HG02885 (cell line): Measurements from ENCODE around the gene TMEM235.

Experiments used
- ATAC-seq: cut with Tn5 transposase; IDR thresholded peaks from one replicate; pipeline ENCODE4 v1.9.1; 2021; ENCODE audit warnings: mild to moderate bottlenecking; ENCODE audit not compliant: unreplicated experiment, poor library complexity

Gene TMEM235

GRCh38 chr17:78268191-78268874 is 36.9 kb downstream of the TMEM235 start:
- no peak for ATAC-seq

- no peak for ATAC-seq
These were observed 37.8 kb downstream of the TMEM235 start for GRCh38 chr17:78268951-78269905.

- ATAC-seq = no peak
These were observed 38.5 kb downstream of the TMEM235 start for GRCh38 chr17:78269955-78270381.

GRCh38 chr17:78271419-78272170 is 40.2 kb downstream of the TMEM235 start:
- no peak for ATAC-seq

- no peak for ATAC-seq
These were observed 40.9 kb downstream of the TMEM235 start for GRCh38 chr17:78272181-78272913.

GRCh38 chr17:78272914-78273258 is 41.5 kb downstream of the TMEM235 start:
- ATAC-seq = no peak

- ATAC-seq = no peak
These were observed 42.4 kb downstream of the TMEM235 start for GRCh38 chr17:78273813-78274212.

- no peak for ATAC-seq
These were observed 43.9 kb downstream of the TMEM235 start for GRCh38 chr17:78275355-78275754.

- ATAC-seq = no peak
These were observed 44.9 kb downstream of the TMEM235 start for GRCh38 chr17:78276098-78276887.

GRCh38 chr17:78278139-78278741 is 46.8 kb downstream of the TMEM235 start:
- no peak for ATAC-seq

- no peak for ATAC-seq
These were observed 48.0 kb downstream of the TMEM235 start for GRCh38 chr17:78279360-78279990.

GRCh38 chr17:78281249-78281845 is 49.9 kb downstream of the TMEM235 start:
- no peak for ATAC-seq

- no peak for ATAC-seq
These were observed 52.7 kb downstream of the TMEM235 start for GRCh38 chr17:78284146-78284545.

- ATAC-seq = no peak
These were observed 57.6 kb downstream of the TMEM235 start for GRCh38 chr17:78289004-78289403.

- ATAC-seq = no peak
These were observed 58.5 kb downstream of the TMEM235 start for GRCh38 chr17:78289802-78290363.
